Activated effector memory CD4-positive, alpha-beta T cell treated with Interleukin-2 at 50 U/mL for 16 hours (primary cell): ENCODE data around the gene GABRB3.
"Not testable (repeated sequence)": the region's sequence is repeated elsewhere in the genome, so short reads cannot be mapped to it uniquely, and the experiment has no call there.

ENCODE experiments used
- DNase-seq: peaks from one replicate; pipeline ENCODE4 v3.0.0-alpha.2; 2020

The GABRB3 gene

GRCh38 chr15:26731965-26732364 lies 40.9 kb downstream of the GABRB3 start:
- DNase-seq = no peak

- DNase-seq = no peak
Measured at GRCh38 chr15:26729581-26729980, 43.3 kb downstream of the GABRB3 start.

DNA sequence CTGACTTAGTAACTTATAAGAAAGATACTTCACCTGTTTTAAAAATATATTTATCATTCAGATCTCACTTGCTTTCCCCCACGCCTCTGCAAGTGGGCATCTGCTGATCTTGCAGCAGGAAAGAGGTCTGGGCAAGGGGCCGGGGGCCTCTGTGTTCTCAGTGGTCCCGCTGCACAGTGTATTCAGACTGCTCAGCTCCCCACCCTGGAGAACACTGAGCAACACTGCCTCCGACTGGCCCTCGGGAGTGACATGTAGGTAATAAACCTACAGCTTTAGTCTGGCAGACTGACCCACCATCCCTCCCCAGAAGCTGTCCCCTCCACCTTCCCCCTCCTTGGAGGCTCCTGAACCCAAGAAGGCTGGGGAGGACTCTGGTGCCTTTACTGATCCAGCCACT lies 43.8 kb downstream of the GABRB3 start:
- DNase-seq = no peak

GRCh38 chr15:26724381-26725150 lies 48.3 kb downstream of the GABRB3 start:
- DNase-seq = no peak

DNA sequence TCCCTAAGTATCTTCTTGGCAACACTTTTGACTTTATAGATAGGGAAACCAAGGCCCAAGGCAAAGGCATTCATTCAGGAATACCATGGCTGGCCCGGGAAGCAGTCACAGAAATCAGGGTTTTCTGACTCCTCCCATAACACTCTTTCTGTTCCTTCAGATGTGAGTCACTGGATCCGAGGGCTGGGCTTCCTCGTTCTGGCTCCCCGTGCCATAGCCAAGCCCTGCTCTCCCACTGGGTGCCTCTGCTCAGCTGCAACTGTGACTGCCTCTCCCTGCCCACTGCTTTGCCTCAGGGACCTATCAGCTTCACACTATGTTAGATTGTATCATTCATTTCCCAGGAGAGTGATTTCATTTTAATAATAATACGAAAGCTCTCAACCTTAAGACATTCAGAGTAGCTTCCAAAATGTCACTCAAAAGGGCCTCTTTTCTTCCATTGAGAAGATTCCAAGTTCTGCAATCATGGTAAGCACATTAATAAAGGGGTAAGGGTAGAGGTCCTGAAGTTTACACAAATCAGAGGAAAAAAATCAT lies 50.2 kb downstream of the GABRB3 start:
- DNase-seq = no peak

GRCh38 chr15:26721232-26721967 lies 51.5 kb downstream of the GABRB3 start:
- no peak for DNase-seq

GRCh38 chr15:26720546-26720945 lies 52.3 kb downstream of the GABRB3 start:
- DNase-seq = no peak

DNA sequence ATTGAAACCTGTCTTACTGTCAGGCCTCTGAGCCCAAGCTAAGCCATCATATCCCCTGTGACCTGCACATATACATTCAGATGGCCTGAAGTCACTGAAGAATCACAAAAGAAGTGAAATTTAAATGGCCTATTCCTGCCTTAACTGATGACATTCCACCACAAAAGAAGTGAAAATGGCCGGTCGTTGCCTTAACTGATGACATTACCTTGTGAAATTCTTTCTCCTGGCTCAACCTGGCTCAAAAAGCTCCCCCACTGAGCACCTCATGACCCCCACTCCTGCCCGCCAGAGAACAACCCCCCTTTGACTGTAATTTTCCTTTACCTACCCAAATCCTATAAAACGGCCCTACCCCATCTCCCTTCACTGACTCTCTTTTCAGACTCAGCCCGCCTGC lies 53.0 kb downstream of the GABRB3 start:
- DNase-seq = not testable (repeated sequence)

GRCh38 chr15:26716069-26716468 lies 56.8 kb downstream of the GABRB3 start:
- no peak for DNase-seq

GRCh38 chr15:26713498-26713897 lies 59.4 kb downstream of the GABRB3 start:
- DNase-seq = no peak

DNA sequence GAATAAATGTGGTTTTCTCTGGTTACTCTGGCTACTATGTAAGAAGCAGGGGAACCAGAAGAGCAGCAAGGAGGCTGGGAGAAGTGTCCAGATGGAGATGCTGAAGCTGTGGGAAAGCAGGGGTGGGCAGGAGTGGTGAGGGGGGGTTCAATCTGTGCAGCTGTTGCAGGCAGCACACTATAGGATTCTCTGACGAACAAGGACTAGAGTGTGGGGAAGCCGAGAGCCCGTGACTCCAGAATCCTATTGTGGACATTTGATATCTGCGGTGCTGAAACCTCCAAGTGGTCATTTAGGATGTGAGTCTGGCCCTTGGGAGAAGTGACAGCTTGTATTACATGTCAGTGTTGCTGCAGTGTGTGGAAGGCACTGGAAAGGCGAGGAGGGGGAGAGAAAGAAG lies 60.5 kb downstream of the GABRB3 start:
- DNase-seq = no peak

DNA sequence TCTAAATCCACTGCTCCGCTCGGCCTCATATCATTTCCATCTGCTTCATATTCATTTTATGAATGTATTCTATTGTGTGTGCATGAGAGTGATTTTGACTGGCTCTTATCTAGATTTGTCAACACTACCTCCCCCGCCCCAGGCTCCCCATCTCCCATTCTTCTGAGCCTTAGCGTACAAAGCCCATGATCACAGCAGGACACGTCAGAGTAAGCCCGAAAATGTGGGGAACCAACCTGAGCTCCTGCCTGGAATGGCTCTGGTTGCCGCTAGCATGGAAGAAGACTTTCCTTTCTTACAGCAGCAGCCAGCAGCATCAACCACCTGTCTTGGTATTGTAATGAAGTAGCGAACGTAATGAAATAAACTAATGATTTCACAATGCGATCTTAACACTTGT lies 61.4 kb downstream of the GABRB3 start:
- no peak for DNase-seq

DNA sequence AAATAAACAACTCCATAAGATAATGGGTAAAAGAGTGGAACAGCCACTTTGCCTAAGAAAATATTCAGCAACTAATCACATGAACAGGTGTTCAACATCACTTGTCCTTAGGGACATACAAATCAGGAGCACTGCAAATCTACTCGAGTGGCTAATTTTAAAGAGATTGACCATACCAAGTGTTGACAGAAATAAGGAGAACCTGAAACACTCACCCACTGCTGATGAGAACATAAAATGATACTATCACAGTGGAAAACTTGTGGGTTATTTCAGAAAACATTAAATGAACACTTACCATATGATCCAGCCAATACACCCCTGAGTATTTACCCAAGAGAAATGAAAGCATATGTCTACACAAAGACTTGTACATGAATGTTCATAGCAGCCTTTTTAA lies 70.5 kb downstream of the GABRB3 start:
- DNase-seq = no peak

- no peak for DNase-seq
Measured at GRCh38 chr15:26698555-26698954, 74.3 kb downstream of the GABRB3 start.

GRCh38 chr15:26697913-26698312 lies 75.0 kb downstream of the GABRB3 start:
- no peak for DNase-seq

DNA sequence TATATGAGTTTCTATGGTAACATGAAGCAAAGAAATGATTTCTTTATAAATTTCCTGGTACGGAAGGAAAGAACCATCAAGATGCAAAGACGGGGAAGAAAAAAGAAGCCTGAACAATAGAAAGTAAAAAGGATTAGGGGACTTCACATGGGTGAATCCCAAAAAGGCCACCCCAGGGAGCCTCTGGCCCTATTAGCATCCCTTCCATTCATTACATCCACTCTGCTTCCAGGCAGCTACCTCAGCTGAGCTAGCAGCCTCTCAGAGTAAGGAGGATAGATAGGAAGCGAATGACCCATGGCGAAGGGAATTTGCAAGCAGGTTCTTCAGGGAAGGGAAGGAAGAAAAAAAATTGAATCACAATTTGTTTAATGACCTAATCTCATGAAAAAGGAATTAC lies 81.6 kb downstream of the GABRB3 start:
- DNase-seq = no peak

- DNase-seq = no peak
Measured at GRCh38 chr15:26690778-26691177, 82.1 kb downstream of the GABRB3 start.

DNA sequence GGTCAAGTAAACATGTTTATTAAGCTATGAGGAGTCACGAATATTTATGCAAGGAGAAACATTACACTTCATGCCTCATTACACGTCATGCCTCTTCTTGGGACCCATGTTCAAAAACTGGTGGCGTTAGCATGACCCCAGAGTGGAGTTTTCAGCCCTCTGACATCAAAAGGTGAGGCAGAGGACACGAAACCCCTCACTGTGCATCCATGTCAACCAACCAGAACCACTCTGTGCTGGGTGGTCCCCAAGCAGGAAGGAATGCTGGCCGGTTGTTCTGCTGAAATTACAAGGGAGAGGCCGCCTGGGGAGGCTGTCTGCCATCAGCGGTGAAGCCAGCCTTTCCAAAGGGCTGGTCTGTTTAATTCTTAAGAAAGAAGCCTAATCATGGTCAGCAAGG lies 83.4 kb downstream of the GABRB3 start:
- DNase-seq = no peak

DNA sequence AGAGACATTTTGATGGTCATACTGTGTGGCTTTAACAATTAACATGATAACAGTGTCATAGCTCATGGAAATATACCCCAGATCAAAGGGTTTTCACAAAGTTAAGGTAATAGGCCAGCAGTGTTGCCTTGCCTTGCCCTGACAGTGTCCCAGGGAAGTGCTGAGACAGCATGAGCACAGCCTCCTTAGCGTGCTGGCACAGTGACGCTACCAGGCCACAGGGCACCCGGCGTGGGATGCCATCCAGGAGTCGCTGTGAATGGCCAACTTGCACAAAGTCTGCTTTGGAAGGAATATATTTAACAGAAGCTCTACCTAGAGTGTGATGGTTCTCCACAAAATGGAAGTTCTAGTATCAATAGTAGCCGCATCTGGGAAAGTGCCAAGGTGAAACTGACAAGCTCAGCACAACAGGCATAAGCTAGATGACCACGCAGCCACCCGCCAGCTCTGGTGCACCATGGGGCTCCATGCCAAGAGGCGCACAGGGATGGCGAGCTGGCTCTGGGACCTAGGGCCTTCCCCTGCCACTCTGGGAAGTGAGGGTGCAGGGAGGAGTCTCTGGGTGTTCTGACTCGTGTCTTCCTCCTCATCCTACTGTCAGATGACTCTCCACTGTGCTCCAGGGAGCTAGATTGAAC lies 86.2 kb downstream of the GABRB3 start:
- no peak for DNase-seq

GRCh38 chr15:26682598-26683164 lies 90.2 kb downstream of the GABRB3 start:
- no peak for DNase-seq

- DNase-seq = no peak
Measured at GRCh38 chr15:26679927-26680326, 92.9 kb downstream of the GABRB3 start.

- DNase-seq = no peak
Measured at GRCh38 chr15:26676115-26676514, 96.8 kb downstream of the GABRB3 start.

DNA sequence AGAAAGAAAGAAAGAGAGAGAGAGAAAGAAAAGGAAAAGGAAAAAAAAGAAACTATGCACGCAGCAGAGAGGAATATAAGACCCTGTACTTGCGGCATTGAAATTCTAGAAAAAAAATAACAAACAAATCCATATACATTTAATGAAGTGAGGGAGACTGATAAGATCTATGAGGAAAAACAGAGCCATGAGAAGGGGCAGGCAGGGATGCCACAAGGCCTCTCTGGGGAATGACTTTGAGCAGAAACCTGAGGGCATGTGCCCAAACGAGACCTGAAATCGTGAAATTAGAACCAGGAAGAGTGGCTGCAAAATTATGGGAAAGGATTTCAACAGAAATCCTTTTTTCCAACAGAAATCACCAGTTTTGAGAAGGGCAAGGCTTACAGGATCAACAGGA lies 98.4 kb downstream of the GABRB3 start:
- DNase-seq = no peak
